GM03348 (cell line): ENCODE data around the gene ATP5MC2.
A peak's percentile ranks its signal among the peaks of the same experiment; 100 is the strongest.
"Not testable (repeated sequence)": the region's sequence is repeated elsewhere in the genome, so short reads cannot be mapped to it uniquely, and the experiment has no call there.

ENCODE experiments used
- DNase-seq: peaks from one replicate; pipeline ENCODE4 v3.0.0; 2012; ENCODE audit warnings: low spot score

ATP5MC2 gene

DNA sequence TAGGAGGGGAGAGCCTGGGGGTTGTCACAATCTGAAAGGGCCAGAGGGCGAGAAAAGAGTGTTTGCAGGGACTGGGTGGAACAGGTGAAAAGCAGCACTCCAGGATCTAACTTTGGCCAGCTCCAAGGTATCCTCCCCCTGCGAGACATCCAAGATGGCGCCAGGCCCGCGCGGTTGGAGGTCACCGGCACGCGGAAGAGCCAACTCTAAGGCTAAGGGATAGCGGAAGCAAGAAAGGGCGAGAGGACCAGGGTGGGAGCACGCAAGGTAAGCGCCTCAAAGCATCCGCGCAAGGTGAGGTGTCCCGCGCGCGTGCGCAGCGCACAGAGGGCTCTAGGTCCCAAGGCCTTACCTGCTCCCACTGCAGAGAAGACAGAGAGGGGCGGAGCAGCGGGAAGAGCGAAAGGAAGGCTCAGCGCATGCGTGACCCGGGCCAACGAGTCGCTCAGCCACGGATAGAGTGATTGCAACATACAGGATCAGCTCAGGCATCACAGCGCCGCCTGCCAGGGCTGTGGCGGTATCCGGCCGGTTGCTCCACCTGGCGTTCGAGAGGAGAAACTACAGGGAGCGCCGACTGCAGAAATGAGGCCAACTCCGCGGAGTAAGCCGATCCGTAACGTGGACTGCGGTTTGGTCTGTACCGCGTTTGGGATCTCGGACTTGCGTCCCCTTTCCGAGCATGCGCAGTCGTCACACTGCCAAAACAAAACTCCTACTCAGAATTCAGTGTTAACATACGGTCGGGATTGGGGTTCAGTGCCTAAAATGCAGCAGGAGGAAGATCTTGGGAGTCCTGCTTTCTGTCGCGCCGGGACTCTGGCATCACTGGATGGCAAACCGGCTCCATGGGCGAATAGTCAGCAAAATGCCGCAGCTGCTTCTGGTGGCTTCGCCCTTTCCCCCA, at the start of gene ATP5MC2:
Gene ATP5MC2, minus strand, starts transcription at position 383 of the 907 bp plus-strand sequence. CDS start 3,469 bp downstream, outside the sequence.
- peak; percentile 97 for DNase-seq

DNA sequence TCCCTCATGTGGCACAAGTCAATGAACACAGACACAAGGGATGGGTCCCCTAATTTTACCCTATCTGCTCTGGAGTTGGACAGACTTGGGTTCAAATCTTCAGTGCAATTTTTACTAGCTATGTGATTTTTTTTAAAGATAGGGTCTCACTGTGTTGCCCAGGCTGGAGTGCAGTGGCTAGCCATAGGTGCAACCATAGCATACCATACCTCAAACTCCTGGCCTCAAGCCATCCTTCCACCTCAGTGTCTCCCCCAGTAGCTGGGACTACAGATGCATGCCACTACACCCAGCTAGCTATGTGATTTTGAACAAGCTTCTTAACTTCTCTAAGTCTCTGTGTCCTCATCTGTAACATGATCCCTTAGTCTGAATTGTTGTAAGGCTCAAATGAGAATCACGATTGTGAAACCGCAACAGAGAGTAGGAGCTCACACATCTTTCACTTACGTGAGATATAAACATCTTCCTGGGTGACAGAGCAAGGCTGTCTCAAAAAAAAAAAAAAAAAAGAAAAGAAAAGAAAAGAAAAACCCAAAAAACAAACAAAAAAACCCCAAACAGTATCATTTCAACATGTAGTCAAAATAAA, 46.7 kb upstream of the ATP5MC2 start:
- DNase-seq: no peak

DNA sequence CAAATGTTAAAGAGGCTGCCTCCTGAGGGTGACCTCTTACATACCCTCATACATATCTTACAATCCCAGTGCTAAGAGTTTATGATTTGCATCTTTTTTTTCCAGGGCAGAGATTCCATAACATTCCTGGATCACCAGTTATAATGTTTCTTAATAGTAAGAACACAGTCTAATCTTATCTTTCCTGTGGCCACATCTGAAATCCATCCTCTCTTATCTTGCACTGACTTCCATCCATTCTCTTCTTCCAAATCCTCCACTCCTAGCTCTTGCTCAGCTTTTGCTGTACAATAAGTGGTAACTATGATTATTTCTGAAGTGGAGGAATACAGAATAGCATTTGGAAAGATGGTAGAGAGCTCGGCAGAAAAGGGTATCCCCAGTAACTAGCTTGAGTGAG, 45.1 kb upstream of the ATP5MC2 start:
- DNase-seq: no peak

DNA sequence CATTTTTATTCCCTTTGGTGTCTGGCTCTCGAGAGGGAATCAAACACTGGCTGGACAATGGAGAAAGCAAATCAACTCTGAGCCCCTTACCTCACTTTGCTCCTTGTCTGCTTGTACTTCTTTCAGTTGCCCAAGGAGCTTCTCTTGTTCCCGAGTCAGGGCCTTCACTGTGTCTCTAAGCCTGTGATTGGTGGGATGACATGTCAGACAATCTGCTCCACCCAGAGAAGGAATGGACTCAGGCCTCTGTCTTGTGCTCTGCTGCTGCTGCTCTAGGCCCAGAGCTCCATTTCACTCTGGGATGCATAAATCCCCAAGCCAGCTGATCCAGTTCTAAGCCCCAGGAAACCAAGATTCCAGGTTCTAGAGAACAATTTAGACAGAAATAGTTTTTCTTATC, 43.8 kb upstream of the ATP5MC2 start:
- DNase-seq: no peak

DNA sequence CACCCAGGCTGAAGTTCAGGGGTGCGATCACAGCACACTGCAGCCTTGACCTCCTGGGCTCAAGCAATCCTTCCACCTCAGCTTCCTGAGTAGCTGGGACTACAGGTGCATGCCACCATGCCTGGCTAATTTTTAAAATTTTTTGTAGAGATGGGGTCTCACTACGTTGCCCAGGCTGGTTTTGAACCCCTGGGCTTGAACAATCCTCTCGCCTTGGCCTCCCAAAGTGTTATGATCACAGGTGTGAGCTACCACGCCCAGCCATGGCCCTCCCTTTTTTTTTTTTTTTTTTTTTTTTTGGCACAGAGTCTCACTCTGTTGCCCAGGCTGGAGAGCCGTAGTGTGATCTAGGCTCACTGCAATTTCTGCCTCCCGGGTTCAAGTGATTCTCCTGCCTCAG, 42.7 kb upstream of the ATP5MC2 start:
- DNase-seq: not testable (repeated sequence)

DNA sequence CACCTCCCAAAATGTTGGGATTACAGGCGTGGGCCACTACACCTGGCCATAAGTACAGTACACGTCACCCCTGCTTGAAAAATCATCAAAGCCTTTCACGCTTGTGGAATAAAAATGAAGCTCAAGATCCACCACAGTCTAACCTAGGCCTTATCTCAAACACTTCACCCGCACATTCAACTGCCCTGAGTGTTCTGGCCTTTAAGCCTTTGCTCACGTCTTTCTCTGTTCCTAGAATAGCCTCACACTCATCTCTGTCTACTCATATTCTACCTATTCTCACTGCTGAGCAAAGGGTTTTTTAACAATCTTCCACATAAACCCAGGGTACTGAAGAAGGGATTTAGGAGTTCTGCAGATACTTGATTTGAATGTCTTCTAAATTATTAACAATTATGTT, 41.4 kb upstream of the ATP5MC2 start:
- DNase-seq: no peak

DNA sequence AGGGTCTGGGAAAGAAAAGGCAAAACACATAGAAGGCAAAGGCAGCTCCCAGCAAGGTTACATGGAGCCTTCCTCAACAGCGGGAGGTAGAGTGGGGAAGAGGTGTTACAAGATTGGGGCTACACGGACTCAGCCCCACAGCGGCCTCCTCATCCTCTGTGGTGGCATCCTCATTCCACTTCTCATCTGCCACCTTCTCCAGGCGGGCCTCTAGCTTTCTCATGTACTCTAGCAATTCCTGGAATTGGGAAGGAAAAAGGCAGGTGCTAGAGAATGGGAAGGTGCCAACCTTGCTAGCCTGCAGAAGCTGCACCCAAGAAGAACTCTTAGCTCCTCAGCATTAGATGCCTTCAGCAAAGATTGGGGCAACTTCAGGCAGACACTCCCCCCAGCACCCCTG, 38.1 kb upstream of the ATP5MC2 start:
- DNase-seq: no peak

DNA sequence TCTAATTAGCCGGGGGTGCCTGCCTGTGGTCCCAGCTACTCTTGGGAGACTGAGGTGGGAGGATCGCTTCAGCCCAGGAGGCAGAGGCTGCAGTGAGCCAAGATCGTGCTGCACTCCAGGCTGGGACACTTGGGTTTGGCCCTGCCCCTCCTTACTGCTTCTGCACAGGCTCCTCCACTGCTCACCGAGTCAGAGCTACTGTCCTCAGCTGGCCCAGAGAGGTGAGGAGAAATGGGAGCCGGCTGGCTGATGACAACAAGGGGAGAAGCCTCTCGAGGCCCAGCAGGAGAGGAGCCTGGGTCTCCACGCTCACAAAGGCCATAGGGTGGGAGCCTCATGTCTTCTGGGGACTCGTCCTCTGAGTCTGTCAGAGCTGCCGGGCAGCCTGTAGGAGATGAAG, 37.6 kb upstream of the ATP5MC2 start:
- no peak for DNase-seq

DNA sequence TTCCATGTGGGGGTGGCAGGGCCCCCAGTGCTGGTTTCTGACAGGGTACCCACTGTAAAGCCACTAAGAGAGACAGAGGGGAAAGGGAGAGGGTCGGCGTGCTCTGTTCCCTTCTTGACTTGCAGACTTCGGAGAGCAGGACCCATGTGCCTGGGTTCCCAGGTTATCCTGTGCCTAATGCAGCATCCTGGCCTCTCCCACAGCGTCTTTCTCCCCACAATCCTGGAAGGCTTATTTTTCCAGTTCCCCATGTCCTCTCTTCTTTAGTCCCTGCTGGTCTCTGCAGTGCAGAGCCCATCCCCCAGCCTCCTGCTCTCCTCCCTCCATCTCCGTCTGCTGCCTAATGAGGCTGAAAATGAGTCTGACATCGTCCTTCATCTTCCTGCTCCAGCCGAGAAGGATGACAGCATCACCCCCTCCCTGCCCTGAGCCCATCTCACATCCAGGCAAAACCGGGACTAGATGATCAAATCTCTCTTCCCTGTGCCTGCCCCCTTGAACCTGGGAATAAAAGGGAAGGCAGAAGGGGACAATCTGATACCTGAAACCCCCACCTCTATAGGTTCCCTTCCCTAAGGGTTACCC, 36.3 kb upstream of the ATP5MC2 start:
- no peak for DNase-seq

DNA sequence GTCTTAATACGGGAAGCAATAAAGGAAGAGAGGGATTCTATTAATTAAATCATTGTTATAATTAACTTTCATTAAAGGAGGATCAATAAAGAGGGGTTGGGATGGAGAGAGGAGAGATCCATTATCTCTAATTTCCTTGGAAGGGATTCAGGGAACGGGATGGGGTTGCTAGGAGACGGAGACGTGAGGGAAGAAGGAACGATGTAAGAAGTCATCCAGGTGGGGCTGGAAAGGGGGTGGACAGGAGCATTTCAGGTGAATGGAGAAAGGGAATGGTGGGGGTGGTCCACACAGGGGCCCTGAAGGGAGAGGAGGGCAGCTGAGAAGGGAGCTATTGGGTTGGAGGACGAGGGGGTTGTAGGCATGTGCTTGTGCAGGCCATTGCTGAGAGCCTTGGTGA, 34.2 kb upstream of the ATP5MC2 start:
- no peak for DNase-seq

DNA sequence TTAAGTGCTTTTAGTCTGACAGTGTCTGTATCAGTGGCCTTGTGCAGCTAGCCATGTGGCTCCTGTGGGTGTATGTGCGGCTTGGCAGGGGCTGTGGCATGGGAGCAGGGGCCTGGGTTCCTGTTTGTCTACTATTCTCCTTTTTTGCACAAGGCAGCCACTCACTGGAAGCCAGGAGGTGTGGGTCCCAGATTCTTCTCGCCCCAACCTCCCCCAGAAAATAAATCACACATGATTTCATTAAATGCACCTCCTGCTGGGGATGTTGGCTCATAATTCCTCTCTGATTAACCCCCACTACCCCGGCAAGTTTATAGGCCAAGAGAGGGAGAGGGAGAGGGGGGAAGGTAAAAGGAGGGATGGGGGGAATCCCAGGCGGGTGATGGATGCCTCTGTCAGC, 33.8 kb upstream of the ATP5MC2 start:
- DNase-seq: peak; percentile 30

DNA sequence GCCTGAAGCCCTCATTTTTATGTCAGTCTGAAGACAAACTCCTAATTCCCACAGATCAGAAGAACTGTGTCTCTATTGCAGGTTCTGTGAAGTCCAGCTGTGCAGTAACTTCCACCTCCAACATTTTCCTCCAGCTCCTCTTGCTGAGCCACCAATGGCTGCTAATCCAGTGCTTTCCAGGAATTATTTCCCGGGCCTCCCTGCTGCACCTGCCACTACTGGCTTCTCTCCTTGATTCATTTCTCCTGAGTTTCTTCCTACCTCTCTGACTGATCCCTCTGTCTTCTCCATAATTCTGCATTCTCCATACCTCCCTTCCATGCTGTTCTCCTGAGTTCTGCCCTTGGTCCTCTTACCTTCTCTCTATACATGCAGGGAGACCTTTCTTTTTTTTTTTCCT, 30.2 kb upstream of the ATP5MC2 start:
- DNase-seq: no peak

DNA sequence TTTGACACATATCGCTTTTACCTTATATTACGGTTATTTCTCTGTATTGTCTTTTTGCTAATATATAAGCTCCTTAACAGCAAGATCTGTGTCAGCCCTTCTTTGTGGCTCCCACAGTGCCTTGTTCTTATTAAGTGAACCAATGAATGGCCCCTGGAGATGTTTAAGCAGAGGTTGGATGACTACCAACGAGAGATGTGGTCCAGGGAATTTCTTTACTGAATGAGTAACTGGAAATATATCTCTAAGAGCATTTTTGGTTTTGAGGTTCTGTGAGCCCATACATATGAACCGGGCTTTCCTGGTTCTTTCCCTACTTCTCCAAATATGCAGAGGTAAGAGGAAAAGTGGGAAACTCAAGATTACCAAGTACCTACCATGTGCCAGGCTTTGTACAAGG, 27.9 kb upstream of the ATP5MC2 start:
- peak; percentile 40 for DNase-seq

DNA sequence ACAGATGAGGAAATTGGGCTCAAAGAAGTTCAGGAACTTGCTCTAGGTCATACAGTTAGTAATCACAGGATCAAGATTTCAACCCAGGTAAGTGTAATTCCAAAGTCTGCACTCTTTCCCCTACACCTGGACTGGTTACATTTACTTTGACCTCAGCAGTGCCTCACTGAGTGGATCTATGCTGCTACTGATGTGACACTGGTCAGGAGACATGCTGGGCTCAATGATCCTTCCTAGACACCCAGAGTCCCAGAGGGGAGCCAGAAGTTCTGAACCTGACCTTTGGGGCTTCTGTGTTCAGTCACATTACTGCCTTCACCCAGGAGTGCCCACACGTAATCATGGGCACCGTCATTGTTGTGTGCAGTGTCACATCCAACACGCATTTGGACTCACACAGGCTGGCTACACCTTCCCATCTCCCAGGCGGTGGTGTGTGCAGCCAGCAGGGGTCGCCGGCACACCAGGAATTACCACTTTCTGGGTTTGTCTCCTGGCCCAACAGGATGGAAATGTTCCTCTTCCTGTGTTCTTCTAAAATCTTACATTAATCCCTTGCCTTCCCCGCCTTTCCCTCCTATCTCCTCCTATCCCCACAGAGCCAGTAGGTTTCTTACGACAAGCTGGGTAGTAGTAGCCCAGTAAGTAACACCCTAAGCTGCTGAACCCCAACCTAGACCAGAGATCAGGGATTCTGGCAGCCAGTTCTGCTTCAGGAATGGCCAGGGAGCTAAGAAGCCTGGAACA, 25.8 kb upstream of the ATP5MC2 start:
- DNase-seq: peak; percentile 89

DNA sequence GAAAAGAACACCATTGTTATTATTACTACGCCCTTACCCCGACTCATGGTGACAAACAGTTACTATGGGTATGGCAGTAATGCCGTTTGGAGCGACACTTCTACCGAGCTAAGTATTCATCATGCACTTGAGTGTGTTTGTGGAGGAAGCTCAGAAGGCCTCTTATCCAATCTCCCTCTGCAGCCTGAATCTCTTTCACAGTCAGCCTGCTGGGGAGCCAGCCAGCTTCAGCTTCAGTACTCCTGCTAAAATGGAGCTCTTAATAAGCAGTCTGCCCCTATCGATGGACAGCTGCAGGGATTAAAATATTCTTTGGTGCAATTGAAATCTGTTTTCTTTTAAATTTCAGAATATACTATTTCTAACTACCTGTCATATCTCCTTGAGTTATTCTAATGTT, 24.7 kb upstream of the ATP5MC2 start:
- DNase-seq: no peak

DNA sequence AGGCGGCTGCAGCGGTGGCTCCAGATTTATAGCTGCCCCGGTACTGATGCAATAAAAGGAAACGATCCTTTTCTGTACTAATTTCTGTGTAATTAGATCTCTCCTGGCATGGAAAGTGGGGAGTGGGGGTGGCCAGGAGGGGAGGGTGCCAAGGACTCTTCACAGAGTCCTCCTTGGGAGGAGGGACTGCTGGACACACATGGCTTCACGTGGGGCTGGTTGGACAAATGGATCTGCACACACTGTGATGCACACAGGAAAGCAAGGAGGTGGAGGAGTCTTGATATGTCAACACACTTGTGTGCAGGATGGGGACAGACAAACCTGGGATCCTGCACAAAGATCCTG, 23.8 kb upstream of the ATP5MC2 start:
- no peak for DNase-seq

DNA sequence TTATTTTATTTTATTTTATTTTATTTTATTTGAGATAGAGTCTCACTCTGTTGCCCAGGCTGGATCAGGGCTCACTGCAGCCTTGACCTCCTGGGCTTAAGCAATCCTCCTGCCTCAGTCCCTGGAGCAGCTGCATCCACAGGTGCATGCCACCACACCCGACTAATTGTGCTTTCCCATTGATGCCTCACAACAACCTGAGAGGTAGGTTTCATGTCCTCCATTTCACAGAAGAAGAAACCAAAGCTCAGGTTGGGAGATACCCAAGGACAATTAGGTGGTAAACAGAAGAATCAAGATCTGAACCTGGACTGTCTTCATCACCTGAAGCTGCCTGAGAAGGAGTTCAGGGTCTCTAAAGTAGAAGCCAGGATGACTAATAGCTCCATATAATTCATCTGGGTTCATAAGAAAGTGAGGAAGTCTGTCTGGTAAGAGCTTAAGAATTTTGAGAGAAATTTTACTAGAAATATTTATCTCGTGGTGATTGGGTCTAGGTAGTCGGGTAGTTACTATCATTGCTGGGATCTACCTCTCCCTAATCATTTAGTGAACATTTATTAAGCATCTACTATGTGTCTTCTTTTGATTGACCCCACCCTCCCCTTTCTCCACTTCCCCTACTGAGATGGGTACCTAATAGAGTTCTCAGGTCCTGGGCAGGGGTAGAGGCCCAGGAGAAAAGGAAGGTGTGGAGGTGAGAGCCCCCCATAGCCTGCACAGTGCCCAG, 23.2 kb upstream of the ATP5MC2 start:
- DNase-seq: no peak

DNA sequence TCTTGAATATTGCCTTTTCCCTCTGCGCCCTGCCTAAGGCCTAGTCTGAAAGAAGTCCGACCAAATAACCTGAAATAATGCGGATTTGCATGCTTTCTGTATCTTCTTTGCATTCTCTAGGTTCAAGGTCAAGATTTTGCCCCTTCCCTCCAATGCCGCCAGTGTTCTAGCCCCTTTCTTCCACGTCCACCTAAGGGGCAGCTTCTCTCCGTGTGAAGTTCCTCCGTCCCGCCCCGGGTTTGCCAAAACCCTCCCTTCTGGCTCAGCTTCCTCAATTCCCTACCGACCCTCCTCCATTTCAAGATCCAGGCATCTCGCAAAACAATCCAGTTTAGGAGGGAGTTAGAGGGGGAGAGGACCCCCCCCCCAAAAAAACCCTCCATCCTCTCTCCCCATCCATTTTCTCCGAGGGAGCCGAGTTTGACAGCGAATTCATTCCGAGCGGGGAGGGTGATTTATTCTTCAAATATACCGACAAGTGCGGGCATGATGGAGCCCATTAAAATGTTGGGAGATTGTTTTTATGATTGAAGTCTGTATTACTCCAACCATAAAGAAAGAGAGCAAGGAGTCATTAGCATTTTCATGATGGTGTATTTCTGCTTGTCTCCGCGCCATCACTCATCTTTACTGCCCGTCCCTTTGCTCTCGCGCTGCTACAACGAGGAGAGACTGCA, 20.9 kb upstream of the ATP5MC2 start:
- DNase-seq: no peak

DNA sequence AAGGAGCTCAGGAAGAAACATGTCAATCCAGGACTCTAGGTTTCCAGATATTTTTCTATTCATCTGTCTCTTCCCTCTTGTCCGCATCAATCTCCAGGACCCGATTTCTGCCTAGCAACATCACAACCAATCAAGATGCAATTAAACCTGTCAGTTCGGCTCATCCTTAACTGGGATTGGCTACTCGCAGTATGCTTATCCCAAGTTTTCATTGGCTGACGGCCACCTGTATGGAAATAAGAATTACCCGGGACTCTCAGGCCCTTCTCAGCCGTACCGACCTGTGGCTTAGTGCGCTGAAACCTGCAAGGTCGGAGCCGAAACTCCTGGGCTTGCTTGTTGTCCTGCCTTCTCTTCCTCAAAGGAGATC, 20.4 kb upstream of the ATP5MC2 start:
- DNase-seq: peak; percentile 84

DNA sequence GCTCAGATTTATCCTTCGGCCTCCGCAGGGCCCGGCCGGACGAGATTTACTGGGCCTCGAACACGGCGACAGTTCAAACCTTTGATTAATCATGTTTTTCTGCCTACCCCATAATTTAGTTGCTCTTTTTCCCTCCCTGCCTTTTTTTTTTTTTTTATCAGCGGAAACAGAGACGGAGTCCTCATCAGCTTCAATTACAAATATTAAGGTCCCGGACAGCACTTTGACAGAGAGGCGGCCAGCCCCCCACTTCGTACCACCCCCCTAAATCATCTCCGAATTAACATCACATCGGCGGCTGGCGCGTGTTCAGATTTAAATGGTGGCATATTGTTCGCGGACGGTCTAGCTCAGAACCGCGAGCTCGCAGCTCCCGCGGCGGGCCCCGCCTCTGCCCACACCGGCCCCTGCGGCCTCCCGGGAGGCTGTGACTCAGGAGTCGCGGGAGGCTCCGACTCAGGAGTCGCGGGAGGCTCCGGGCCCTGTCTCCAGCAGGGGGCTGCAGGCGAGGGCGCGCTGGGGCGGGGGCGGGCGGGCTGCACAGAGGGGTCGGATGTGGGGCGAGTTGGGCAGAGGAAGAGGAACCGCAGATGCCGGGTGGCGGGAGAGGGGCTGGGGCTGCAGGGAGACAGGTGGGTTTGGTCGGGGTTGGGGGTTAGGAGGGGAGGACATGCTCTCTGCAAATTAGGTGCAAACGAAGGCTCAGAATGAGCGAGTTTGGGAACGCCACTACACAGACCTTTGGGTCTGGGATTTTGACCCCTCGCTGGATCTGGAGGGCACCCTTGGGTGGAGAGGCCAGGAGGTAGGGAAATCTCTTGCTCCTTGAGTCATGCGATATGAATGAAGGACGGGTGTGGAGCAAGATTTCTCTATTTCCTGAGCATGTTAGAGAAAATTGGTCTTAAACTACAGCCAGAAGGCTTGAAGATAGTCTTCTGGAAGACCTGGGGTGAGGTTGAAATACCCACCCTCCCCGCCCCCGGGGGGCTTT, 19.6 kb upstream of the ATP5MC2 start:
- DNase-seq: peak; percentile 79
